Endothelial cell of umbilical vein (primary cell): ENCODE measurements around the gene LRRFIP2.

ENCODE experiments used
- JUN ChIP-seq: IDR thresholded peaks from 2 replicates; pipeline ENCODE4 v1.6.1; 2011; ENCODE audit warnings: borderline replicate concordance, low read depth; ENCODE audit not compliant: insufficient read length, insufficient read depth
- POLR2A ChIP-seq: IDR thresholded peaks from 2 replicates; pipeline ENCODE4 v1.6.1; 2012; ENCODE audit warnings: low read depth, mild to moderate bottlenecking, control low read depth, low read length
- POLR2AphosphoS5 ChIP-seq: IDR thresholded peaks from 2 replicates; pipeline ENCODE4 v1.6.1; 2012; ENCODE audit warnings: low read depth, mild to moderate bottlenecking, control low read depth, low read length, moderate library complexity; ENCODE audit not compliant: insufficient read depth
- TF ChIP-seq, protein P1 (sequence below), 2 donors: IDR thresholded peaks; 1 replicate in 1 of 2; 2 replicates in 1 of 2; pipeline ENCODE4 v1.5.1; 2011; ENCODE audit warnings: low read length in 2 of 2, mild to moderate bottlenecking in 2 of 2, moderate library complexity in 2 of 2, control low read depth in 1 of 2, inconsistent platforms in 1 of 2, low read depth in 1 of 2; ENCODE audit not compliant: insufficient read depth in 1 of 2; ENCODE audit errors: extremely low read depth in 1 of 2

DNA sequence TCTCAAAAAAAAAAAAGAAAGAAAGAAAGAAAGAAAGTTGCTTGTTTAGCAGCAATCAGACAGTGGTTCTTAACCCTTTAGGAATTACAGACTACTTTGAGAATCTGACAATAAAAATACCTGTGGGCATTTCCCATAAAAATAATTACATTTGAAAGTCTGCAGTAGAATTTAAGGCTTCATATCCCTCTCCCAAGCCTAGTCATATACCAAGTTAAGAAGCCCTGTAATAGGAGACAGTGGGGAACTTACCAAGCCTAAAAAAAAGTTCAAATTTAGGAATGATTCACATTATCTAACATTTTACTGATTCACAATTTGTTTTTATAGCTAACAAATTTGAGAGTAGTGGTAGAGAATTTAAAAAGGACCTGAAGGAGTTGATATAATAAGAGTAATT is 47.5 kb downstream of the LRRFIP2 start:
- TF ChIP-seq, protein P1, sequence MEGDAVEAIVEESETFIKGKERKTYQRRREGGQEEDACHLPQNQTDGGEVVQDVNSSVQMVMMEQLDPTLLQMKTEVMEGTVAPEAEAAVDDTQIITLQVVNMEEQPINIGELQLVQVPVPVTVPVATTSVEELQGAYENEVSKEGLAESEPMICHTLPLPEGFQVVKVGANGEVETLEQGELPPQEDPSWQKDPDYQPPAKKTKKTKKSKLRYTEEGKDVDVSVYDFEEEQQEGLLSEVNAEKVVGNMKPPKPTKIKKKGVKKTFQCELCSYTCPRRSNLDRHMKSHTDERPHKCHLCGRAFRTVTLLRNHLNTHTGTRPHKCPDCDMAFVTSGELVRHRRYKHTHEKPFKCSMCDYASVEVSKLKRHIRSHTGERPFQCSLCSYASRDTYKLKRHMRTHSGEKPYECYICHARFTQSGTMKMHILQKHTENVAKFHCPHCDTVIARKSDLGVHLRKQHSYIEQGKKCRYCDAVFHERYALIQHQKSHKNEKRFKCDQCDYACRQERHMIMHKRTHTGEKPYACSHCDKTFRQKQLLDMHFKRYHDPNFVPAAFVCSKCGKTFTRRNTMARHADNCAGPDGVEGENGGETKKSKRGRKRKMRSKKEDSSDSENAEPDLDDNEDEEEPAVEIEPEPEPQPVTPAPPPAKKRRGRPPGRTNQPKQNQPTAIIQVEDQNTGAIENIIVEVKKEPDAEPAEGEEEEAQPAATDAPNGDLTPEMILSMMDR (IDR thresholded peaks at IDR 0.05; ENCODE audit: extremely low read depth in 1 of 2, insufficient read depth in 1 of 2, low read depth in 1 of 2, low read length in 2 of 2) = no peak
- TF ChIP-seq POLR2AphosphoS5 = no peak
- TF ChIP-seq JUN = no peak
- TF ChIP-seq POLR2A = no peak
